NB4 (cell line): Measurements from ENCODE around the gene POGZ.

Experiments used
- DNase-seq: peaks from one replicate; pipeline ENCODE4 v3.0.0; 2010; ENCODE audit warnings: low read depth
- H3K4me3 ChIP-seq: one replicate; pipeline ENCODE4 v1.5.1; 2011; ENCODE audit warnings: mild to moderate bottlenecking, low read depth, low read length, moderate library complexity
- CTCF ChIP-seq: IDR thresholded peaks from one replicate; pipeline ENCODE4 v1.5.1; 2012; ENCODE audit warnings: low read depth, low read length
- MAX ChIP-seq: IDR thresholded peaks from 2 replicates; pipeline ENCODE4 v1.6.1; 2011; ENCODE audit warnings: low read depth, low read length
- MYC ChIP-seq: IDR thresholded peaks from 2 replicates; pipeline ENCODE4 v1.6.1; 2011; ENCODE audit warnings: low read depth, low read length
- POLR2A ChIP-seq: IDR thresholded peaks from 2 replicates; pipeline ENCODE4 v1.6.1; 2011; ENCODE audit warnings: mild to moderate bottlenecking; ENCODE audit not compliant: insufficient read length; ENCODE audit errors: extremely low read depth

The POGZ gene

GRCh38 chr1:151371370-151372057 lies 87.8 kb downstream of the POGZ start:
- H3K4me3 ChIP-seq, result no peak overlapping the region
- DNase-seq, result no peak
- TF ChIP-seq MAX (no peak), POLR2A (no peak), MYC (no peak), CTCF (no peak)

- no peak overlapping the region for H3K4me3 ChIP-seq
- TF ChIP-seq POLR2A (no peak), MAX (no peak), CTCF (no peak), MYC (no peak)
- DNase-seq, result peak; percentile 97
These were observed 88.9 kb downstream of the POGZ start for GRCh38 chr1:151370211-151370911.

- TF ChIP-seq MYC (no peak), MAX (no peak), POLR2A (no peak), CTCF (no peak)
- no peak overlapping the region for H3K4me3 ChIP-seq
- peak; percentile 24 for DNase-seq
These were observed 89.7 kb downstream of the POGZ start for GRCh38 chr1:151369621-151370048.

- no peak overlapping the region for H3K4me3 ChIP-seq
- TF ChIP-seq MAX (no peak), POLR2A (no peak), CTCF (no peak), MYC (no peak)
- DNase-seq, result no peak
These were observed 90.0 kb downstream of the POGZ start for GRCh38 chr1:151369302-151369610.

GRCh38 chr1:151368393-151369301 lies 90.6 kb downstream of the POGZ start:
- DNase-seq, result no peak
- TF ChIP-seq MAX (no peak), CTCF (no peak), MYC (no peak), POLR2A (no peak)
- no peak overlapping the region for H3K4me3 ChIP-seq
